WTC11 (cell line): ENCODE measurements around the gene PPP6C. TPM values are rescaled to one million over a fixed set of nuclear protein-coding genes. Genes with fewer than 3 reads are reported as not detected.

ENCODE experiments used
- AFF4 ChIP-seq: sonication (generic); formaldehyde crosslinking; IDR thresholded peaks from 2 replicates; pipeline ENCODE4 v1.8.1; 2023; ENCODE audit warnings: mild to moderate bottlenecking, missing genetic modification reagents, borderline replicate concordance
- CBFB ChIP-seq: sonication (generic); formaldehyde crosslinking; IDR thresholded peaks from 2 replicates; pipeline ENCODE4 v1.8.1; 2022; ENCODE audit warnings: mild to moderate bottlenecking, low read depth, missing genetic modification reagents
- CDX4 ChIP-seq: fragments of 250-450 bp; sonication (Bioruptor Pico); IDR thresholded peaks from 2 replicates; pipeline ENCODE4 v1.9.0; 2021; ENCODE audit warnings: moderate library complexity, mild to moderate bottlenecking, inconsistent platforms, borderline replicate concordance
- E2F4 ChIP-seq: sonication (generic); formaldehyde crosslinking; IDR thresholded peaks from 2 replicates; pipeline ENCODE4 v1.8.1; 2022; ENCODE audit warnings: low read depth, mild to moderate bottlenecking, moderate library complexity, missing genetic modification reagents, borderline replicate concordance
- ESRRA ChIP-seq: sonication (generic); formaldehyde crosslinking; IDR thresholded peaks from 2 replicates; pipeline ENCODE4 v1.8.1; 2022; ENCODE audit warnings: mild to moderate bottlenecking, missing genetic modification reagents, borderline replicate concordance
- FOXK1 ChIP-seq: sonication (generic); formaldehyde crosslinking; IDR thresholded peaks from 2 replicates; pipeline ENCODE4 v1.8.0; 2022; ENCODE audit warnings: mild to moderate bottlenecking, moderate library complexity, missing genetic modification reagents
- FOXP4 ChIP-seq: sonication (generic); formaldehyde crosslinking; IDR thresholded peaks from 2 replicates; pipeline ENCODE4 v1.8.0; 2022; ENCODE audit warnings: mild to moderate bottlenecking, missing genetic modification reagents
- GABPB1 ChIP-seq: sonication (generic); formaldehyde crosslinking; IDR thresholded peaks from 2 replicates; pipeline ENCODE4 v1.8.1; 2023; ENCODE audit warnings: mild to moderate bottlenecking, missing genetic modification reagents
- HMGA2 ChIP-seq: fragments of 250-450 bp; sonication (Bioruptor Pico); IDR thresholded peaks from 2 replicates; pipeline ENCODE4 v1.4.0; 2021; ENCODE audit warnings: mild to moderate bottlenecking, moderate library complexity
- MYBL2 ChIP-seq: sonication (generic); formaldehyde crosslinking; IDR thresholded peaks from 2 replicates; pipeline ENCODE4 v1.8.1; 2023; ENCODE audit warnings: mild to moderate bottlenecking, moderate library complexity, missing genetic modification reagents
- NFATC4 ChIP-seq: fragments of 250-450 bp; sonication (Bioruptor Pico); IDR thresholded peaks from 2 replicates; pipeline ENCODE4 v1.9.0; 2021; ENCODE audit warnings: mild to moderate bottlenecking
- NFYB ChIP-seq: sonication (generic); formaldehyde crosslinking; conservative IDR thresholded peaks from 2 replicates; pipeline ENCODE4 v1.8.0; 2022; ENCODE audit warnings: low read depth, missing genetic modification reagents
- RORB ChIP-seq: fragments of 250-450 bp; sonication (Bioruptor Pico); IDR thresholded peaks from 2 replicates; pipeline ENCODE4 v1.9.0; 2021; ENCODE audit warnings: mild to moderate bottlenecking
- SP1 ChIP-seq: sonication (generic); formaldehyde crosslinking; conservative IDR thresholded peaks from 2 replicates; pipeline ENCODE4 v1.8.1; 2022; ENCODE audit warnings: missing genetic modification reagents
- TCF7 ChIP-seq: sonication (generic); formaldehyde crosslinking; IDR thresholded peaks from 2 replicates; pipeline ENCODE4 v1.8.0; 2022; ENCODE audit warnings: mild to moderate bottlenecking, low read depth, missing genetic modification reagents, moderate library complexity
- TEAD1 ChIP-seq: sonication (generic); formaldehyde crosslinking; IDR thresholded peaks from 2 replicates; pipeline ENCODE4 v1.8.0; 2022; ENCODE audit warnings: mild to moderate bottlenecking, missing genetic modification reagents
- TEAD4 ChIP-seq: sonication (generic); formaldehyde crosslinking; IDR thresholded peaks from 2 replicates; pipeline ENCODE4 v1.8.0; 2022; ENCODE audit warnings: mild to moderate bottlenecking, missing genetic modification reagents
- ZNF138 ChIP-seq: sonication (generic); formaldehyde crosslinking; conservative IDR thresholded peaks from 2 replicates; pipeline ENCODE4 v1.8.1; 2022; ENCODE audit warnings: mild to moderate bottlenecking, moderate library complexity, missing genetic modification reagents
- ZNF423 ChIP-seq: fragments of 250-450 bp; sonication (Bioruptor Pico); IDR thresholded peaks from 2 replicates; pipeline ENCODE4 v2.1.2; 2022; ENCODE audit warnings: mild to moderate bottlenecking, moderate library complexity
- ZNF512 ChIP-seq: sonication (generic); formaldehyde crosslinking; IDR thresholded peaks from 2 replicates; pipeline ENCODE4 v1.8.1; 2022; ENCODE audit warnings: missing genetic modification reagents, borderline replicate concordance
- total RNA-seq: library from RNA; stranded (reverse); gene quantifications from 3 replicates; pipeline ENCODE4 v1.2.3, GENCODE V29; 2021
- TF ChIP-seq, protein P1 (sequence below): sonication (generic); formaldehyde crosslinking; conservative IDR thresholded peaks from 2 replicates; pipeline ENCODE4 v1.8.1; 2023; ENCODE audit warnings: mild to moderate bottlenecking, low read depth, missing genetic modification reagents, moderate library complexity
- TF ChIP-seq, protein P2 (sequence below): fragments of 250-450 bp; sonication (Bioruptor Pico); IDR thresholded peaks from 2 replicates; pipeline ENCODE4 v1.8.0; 2021; ENCODE audit warnings: mild to moderate bottlenecking
- TF ChIP-seq, protein P3 (sequence below): sonication (generic); formaldehyde crosslinking; IDR thresholded peaks from 2 replicates; pipeline ENCODE4 v1.8.1; 2022; ENCODE audit warnings: mild to moderate bottlenecking, missing genetic modification reagents, moderate library complexity, borderline replicate concordance

The PPP6C gene
- total RNA-seq, 1 experiment from 2014 or later, result 40.9 TPM

DNA sequence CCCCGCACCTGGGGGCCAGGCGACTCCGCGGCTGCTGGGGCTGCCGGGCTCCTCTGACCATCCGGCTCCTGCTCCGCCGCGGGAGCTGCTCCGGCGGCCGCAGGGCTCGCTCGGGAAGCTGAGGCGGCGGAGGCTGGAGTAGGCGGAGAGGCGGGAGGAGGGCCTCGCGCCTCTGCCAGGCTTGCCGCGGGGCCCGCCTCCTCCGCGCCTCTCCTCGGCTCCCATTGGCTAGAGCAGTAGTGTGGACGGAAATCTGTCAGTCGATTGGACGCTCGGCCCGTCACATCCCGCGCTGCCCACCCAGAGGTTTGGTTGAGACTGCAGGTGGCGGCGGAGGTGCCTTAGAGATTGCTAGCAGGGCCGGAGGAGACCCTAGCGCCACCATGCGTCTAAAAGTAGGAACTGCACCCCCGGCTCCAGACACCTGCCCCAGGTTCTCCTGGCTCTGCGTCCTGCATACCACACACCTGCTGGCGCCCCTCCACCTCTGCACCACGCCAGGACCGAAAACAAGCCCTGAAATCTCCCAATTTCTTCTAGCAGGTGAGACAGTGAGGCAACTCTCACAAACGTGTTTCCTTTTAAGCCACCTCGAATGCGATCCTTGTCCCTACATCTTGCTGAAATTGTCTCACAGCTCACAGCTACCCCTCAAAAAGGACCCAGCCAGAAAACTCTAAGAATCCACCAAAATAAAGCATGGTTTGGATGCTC lies 46.1 kb downstream of the PPP6C start, which contains the start of gene SCAI (continued):
- TF ChIP-seq, protein P1, sequence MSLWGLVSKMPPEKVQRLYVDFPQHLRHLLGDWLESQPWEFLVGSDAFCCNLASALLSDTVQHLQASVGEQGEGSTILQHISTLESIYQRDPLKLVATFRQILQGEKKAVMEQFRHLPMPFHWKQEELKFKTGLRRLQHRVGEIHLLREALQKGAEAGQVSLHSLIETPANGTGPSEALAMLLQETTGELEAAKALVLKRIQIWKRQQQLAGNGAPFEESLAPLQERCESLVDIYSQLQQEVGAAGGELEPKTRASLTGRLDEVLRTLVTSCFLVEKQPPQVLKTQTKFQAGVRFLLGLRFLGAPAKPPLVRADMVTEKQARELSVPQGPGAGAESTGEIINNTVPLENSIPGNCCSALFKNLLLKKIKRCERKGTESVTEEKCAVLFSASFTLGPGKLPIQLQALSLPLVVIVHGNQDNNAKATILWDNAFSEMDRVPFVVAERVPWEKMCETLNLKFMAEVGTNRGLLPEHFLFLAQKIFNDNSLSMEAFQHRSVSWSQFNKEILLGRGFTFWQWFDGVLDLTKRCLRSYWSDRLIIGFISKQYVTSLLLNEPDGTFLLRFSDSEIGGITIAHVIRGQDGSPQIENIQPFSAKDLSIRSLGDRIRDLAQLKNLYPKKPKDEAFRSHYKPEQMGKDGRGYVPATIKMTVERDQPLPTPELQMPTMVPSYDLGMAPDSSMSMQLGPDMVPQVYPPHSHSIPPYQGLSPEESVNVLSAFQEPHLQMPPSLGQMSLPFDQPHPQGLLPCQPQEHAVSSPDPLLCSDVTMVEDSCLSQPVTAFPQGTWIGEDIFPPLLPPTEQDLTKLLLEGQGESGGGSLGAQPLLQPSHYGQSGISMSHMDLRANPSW, result no peak
- TF ChIP-seq NFYB, result peak; percentile 90
- TF ChIP-seq E2F4 (CRISPR knock-in tag), result no peak
- TF ChIP-seq TEAD4 (CRISPR knock-in tag), result no peak
- no peak for TF ChIP-seq ZNF138 (CRISPR knock-in tag)
- peak; percentile 80 for TF ChIP-seq FOXP4
- TF ChIP-seq ZNF423 (CRISPR knock-in tag), result no peak
- no peak for TF ChIP-seq MYBL2 (CRISPR knock-in tag)
- TF ChIP-seq CDX4 (CRISPR knock-in tag), result no peak
- TF ChIP-seq TCF7, result no peak
- TF ChIP-seq AFF4 (CRISPR knock-in tag), result no peak
- TF ChIP-seq RORB, result no peak
- TF ChIP-seq ESRRA, result no peak
- no peak for TF ChIP-seq NFATC4 (CRISPR knock-in tag)
- TF ChIP-seq TEAD1 (CRISPR knock-in tag), result peak; percentile 16; the same call in 1 of the 2 replicates
- TF ChIP-seq, protein P2, sequence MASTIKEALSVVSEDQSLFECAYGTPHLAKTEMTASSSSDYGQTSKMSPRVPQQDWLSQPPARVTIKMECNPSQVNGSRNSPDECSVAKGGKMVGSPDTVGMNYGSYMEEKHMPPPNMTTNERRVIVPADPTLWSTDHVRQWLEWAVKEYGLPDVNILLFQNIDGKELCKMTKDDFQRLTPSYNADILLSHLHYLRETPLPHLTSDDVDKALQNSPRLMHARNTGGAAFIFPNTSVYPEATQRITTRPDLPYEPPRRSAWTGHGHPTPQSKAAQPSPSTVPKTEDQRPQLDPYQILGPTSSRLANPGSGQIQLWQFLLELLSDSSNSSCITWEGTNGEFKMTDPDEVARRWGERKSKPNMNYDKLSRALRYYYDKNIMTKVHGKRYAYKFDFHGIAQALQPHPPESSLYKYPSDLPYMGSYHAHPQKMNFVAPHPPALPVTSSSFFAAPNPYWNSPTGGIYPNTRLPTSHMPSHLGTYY (CRISPR knock-in tag), result no peak
- no peak for TF ChIP-seq CBFB (CRISPR knock-in tag)
- TF ChIP-seq FOXK1, result peak; percentile 51
- no peak for TF ChIP-seq ZNF512 (CRISPR knock-in tag)
- TF ChIP-seq, protein P3, sequence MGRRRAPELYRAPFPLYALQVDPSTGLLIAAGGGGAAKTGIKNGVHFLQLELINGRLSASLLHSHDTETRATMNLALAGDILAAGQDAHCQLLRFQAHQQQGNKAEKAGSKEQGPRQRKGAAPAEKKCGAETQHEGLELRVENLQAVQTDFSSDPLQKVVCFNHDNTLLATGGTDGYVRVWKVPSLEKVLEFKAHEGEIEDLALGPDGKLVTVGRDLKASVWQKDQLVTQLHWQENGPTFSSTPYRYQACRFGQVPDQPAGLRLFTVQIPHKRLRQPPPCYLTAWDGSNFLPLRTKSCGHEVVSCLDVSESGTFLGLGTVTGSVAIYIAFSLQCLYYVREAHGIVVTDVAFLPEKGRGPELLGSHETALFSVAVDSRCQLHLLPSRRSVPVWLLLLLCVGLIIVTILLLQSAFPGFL, result no peak
- TF ChIP-seq GABPB1 (CRISPR knock-in tag), result no peak
- TF ChIP-seq HMGA2 (CRISPR knock-in tag), result no peak
- TF ChIP-seq SP1 (CRISPR knock-in tag), result peak; percentile 92
- TF ChIP-seq, all 79 proteins: peak for 10
